GM12801 (cell line): ENCODE results near the gene QRSL1.

Source experiments
- TF ChIP-seq, protein P1 (sequence below): IDR thresholded peaks from one replicate; pipeline ENCODE4 v1.5.1; 2011; ENCODE audit warnings: control low read depth; ENCODE audit not compliant: insufficient read length; ENCODE audit errors: extremely low read depth

The QRSL1 gene

DNA sequence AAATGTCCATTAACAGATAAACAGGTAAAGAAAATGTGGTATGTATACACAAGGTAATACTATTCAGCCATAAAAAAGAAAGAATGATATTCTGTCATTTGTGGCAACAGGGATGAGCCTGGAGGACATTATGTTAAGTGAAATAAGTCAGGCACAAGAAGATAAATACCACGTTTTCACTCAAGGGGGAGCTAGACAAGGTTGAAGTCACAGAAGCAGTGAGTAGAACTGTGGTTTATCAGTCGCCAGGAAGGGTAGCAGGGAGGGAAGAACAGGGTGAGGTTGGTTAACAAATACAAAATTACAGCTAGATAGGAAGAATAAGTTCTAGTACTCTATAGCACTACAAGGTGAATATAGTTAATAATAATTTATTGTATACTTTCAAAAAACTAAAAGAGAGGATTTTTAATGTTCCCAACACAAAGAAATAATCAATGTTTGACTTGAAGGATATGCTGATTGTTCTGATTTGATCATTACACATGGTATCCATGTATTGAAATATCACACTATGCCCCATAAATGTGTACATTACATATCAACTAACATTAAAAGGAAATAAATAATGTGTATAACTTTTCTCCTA, 21.2 kb upstream of the QRSL1 start:
- TF ChIP-seq, protein P1, sequence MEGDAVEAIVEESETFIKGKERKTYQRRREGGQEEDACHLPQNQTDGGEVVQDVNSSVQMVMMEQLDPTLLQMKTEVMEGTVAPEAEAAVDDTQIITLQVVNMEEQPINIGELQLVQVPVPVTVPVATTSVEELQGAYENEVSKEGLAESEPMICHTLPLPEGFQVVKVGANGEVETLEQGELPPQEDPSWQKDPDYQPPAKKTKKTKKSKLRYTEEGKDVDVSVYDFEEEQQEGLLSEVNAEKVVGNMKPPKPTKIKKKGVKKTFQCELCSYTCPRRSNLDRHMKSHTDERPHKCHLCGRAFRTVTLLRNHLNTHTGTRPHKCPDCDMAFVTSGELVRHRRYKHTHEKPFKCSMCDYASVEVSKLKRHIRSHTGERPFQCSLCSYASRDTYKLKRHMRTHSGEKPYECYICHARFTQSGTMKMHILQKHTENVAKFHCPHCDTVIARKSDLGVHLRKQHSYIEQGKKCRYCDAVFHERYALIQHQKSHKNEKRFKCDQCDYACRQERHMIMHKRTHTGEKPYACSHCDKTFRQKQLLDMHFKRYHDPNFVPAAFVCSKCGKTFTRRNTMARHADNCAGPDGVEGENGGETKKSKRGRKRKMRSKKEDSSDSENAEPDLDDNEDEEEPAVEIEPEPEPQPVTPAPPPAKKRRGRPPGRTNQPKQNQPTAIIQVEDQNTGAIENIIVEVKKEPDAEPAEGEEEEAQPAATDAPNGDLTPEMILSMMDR: no peak

DNA sequence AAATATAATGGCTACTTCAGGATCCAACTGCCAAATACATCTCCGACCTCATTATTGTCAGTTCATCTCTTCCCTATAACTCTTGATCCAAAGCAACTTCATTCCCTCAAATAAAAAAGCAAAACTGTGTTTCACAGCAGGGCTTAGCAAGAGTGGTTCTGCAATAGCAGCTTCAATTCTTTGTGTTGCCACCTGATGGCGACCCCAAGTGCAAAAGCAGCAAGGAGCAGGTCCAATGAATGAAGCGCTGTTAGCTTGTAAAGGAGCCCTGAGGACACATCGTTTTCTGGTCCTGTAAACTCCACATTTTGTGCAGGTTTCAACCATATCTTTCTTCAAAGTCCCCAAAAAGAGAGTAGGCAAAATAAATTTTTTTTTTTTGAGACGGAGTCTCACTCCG, 19.7 kb upstream of the QRSL1 start:
- TF ChIP-seq, protein P1: no peak

DNA sequence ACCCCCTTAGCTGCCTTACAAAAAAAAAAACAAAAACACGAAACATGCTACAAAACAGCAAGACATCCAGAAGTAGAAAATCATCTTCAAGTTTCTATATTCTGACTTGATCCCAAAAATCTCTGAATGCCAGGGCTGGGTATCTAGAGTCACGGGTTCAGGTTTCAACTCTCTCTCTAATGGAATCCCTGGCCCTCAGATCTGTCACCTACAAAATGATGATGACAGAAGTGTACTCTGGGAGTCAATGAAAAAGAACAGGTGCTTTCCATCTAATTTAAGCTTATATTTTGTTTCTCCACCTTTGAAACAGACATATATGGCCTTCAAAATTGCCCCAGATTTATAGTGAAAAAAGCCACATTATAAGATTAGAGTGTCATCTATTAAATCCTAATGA, 18.3 kb upstream of the QRSL1 start:
- TF ChIP-seq, protein P1: no peak

DNA sequence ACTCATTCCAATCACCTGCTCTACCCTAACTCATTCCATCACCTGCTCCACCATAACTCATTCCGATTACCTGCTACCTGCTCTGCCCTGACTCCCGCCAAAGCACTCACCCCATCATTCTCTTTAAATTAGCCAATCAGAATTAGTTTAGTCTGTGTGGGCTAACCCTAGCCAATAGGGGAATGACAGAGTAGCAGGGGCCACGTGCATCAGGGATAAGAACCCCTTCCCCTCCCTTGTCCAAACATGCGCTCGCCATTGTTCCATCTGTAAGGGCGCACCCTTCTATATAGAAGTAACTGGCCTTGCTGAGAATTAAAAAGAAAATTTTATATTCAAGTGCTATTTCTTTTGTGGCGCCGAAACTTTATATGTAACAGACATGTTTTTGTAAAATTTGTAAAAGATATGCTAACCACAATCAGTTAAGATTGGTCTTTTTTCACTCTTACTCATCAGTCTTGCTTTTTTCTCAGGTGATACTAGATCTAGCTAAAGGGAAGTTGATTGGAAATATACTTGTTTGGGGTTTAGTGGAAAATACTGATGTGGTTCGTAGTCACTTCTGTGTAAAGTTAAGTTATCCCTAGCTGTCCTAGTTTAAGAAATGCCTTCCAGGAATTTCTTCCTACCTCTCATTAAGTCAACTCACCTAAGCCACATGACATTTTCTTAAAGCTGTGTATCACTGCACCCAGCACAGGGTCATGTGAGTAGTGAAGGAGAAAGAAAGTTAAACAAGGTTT, 16.5 kb upstream of the QRSL1 start:
- TF ChIP-seq, protein P1: no peak

DNA sequence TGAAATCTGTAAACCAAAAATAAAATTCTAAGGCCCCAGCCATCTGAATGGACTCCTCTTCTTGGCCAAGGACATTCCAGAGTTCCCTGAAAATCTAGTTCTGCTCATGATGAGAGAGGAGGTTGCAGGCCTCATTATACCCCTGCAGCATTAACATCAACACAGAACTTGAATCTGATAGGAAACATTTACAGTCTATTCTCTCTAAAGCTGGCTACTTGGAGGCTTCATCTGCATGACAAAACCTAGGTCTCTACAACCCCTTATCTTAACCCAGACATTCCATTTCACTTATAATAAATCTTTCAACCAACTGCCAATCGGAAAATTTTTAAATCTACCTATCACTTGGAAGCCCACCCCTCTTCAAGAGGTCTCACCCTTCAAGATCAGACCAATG, 15.8 kb upstream of the QRSL1 start:
- TF ChIP-seq, protein P1: no peak

DNA sequence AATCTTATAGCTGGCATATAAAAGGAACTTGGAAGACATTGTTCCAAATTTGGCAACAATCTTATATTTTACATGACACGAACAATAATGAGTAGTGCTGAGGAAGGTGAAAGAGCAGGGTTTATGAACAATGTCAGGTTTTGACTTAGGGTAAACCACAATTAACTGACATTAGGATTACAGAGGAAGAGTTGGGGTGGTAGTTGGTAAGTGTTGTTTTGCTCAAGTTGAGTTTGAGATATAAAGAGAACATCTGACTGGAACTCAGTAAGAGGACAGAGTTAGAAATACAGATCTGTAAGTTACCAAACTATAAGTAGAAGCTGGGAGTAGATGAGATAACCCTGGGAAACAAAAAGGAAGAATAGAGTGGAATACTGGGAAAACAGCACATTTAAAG, 15.2 kb upstream of the QRSL1 start:
- TF ChIP-seq, protein P1: no peak

DNA sequence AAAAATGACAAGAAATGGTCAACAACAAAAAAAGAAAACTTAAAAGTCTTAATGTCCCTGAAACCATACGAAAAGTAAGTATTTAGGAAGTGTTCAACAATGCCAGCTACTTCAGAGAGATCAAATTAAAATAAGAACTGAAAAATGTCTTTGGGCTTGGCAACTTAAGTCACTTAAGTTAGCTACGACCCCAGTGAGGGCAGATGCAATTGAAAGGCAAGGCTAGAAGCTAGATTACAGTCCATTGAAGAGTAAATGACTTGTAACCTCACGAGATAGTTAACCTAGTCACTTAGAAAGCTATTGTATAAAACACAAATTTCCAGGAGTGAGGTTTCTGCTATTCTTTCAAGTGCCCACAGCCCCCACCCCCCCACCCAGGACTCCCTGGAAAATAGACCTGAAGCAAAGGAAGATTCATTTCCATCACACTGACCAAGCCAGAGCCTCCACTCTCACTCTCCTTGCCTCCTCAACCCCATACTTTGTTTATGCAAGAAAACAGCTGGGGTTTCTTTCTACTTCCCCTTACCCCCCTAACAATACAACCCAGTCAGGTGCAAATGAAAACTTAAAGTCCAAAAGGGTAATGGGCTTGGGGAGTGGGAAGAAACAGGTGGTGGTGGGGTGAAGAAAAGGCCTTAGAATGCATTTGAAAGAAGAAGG, 14.7 kb upstream of the QRSL1 start:
- TF ChIP-seq, protein P1: no peak
